ENCODE measurements around the gene SUGCT. TPM values are rescaled to one million over a fixed set of nuclear protein-coding genes. Genes with fewer than 3 reads are reported as not detected.

SUGCT gene
- total RNA-seq, 1 experiment from 2014 or later, result 1.5 TPM

- H3K36me3 ChIP-seq, result no peaks in the 10 kb centered on the region
- H3K9me3 ChIP-seq, result 0 out of 2 replicates have a peak, but pooled peaks cover 3% of the 10 kb centered on the region
- no peak overlapping the region for H3K4me3 ChIP-seq
- DNase-seq, result no peak
- no peaks in the 10 kb centered on the region for H3K27me3 ChIP-seq
Measured at GRCh38 chr7:40483630-40484029, 348.8 kb downstream of the SUGCT start.

- H3K4me3 ChIP-seq, result no peak overlapping the region
- no peak for DNase-seq
- 0 out of 2 replicates have a peak, but pooled peaks cover 3% of the 10 kb centered on the region for H3K9me3 ChIP-seq
- no peaks in the 10 kb centered on the region for H3K27me3 ChIP-seq
- no peaks in the 10 kb centered on the region for H3K36me3 ChIP-seq
Measured at GRCh38 chr7:40489844-40490602, 355.2 kb downstream of the SUGCT start.

GRCh38 chr7:40490603-40490924, 355.8 kb downstream of the SUGCT start:
- DNase-seq, result no peak
- Histone ChIP-seq H3K9me3 (0 out of 2 replicates have a peak, but pooled peaks cover 3% of the 10 kb centered on the region), H3K27me3 (no peaks in the 10 kb centered on the region), H3K4me3 (no peak overlapping the region), H3K36me3 (no peaks in the 10 kb centered on the region)

- DNase-seq, result no peak
- Histone ChIP-seq H3K27me3 (no peaks in the 10 kb centered on the region), H3K4me3 (no peak overlapping the region), H3K9me3 (0 out of 2 replicates have a peak, but pooled peaks cover 3% of the 10 kb centered on the region), H3K36me3 (no peaks in the 10 kb centered on the region)
Measured at GRCh38 chr7:40492946-40493345, 358.1 kb downstream of the SUGCT start.

GRCh38 chr7:40493609-40494051, 358.8 kb downstream of the SUGCT start:
- H3K36me3 ChIP-seq, result no peaks in the 10 kb centered on the region
- H3K4me3 ChIP-seq, result no peak overlapping the region
- no peaks in the 10 kb centered on the region for H3K27me3 ChIP-seq
- no peak for DNase-seq
- no peaks in the 10 kb centered on the region for H3K9me3 ChIP-seq

GRCh38 chr7:40498924-40499510, 364.2 kb downstream of the SUGCT start:
- Histone ChIP-seq H3K36me3 (no peaks in the 10 kb centered on the region), H3K27me3 (no peaks in the 10 kb centered on the region), H3K4me3 (no peak overlapping the region), H3K9me3 (no peaks in the 10 kb centered on the region)
- DNase-seq, result no peak

- DNase-seq, result no peak
- no peaks in the 10 kb centered on the region for H3K36me3 ChIP-seq
- no peaks in the 10 kb centered on the region for H3K27me3 ChIP-seq
- H3K4me3 ChIP-seq, result no peak overlapping the region
- H3K9me3 ChIP-seq, result no peaks in the 10 kb centered on the region
Measured at GRCh38 chr7:40499718-40500117, 364.9 kb downstream of the SUGCT start.

GRCh38 chr7:40500219-40500618, 365.4 kb downstream of the SUGCT start:
- H3K36me3 ChIP-seq, result no peaks in the 10 kb centered on the region
- no peak for DNase-seq

GRCh38 chr7:40502359-40502758, 367.6 kb downstream of the SUGCT start:
- H3K4me3 ChIP-seq, result no peak overlapping the region
- no peaks in the 10 kb centered on the region for H3K27me3 ChIP-seq
- H3K9me3 ChIP-seq, result peaks cover 6% of the 10 kb centered on the region; the same call in 1 of the 2 replicates
- DNase-seq, result no peak
- no peaks in the 10 kb centered on the region for H3K36me3 ChIP-seq

More at GRCh38 chr7:40500219-40500618, 365.4 kb downstream of the SUGCT start:
- Histone ChIP-seq H3K9me3 (no peaks in the 10 kb centered on the region), H3K4me3 (no peak overlapping the region), H3K27me3 (no peaks in the 10 kb centered on the region)

- no peaks in the 10 kb centered on the region for H3K36me3 ChIP-seq
- no peak overlapping the region for H3K4me3 ChIP-seq
- no peaks in the 10 kb centered on the region for H3K27me3 ChIP-seq
- no peak for DNase-seq
- H3K9me3 ChIP-seq, result peaks cover 6% of the 10 kb centered on the region; the same call in 1 of the 2 replicates
Measured at GRCh38 chr7:40506158-40506557, 371.4 kb downstream of the SUGCT start.

GRCh38 chr7:40507166-40507565, 372.4 kb downstream of the SUGCT start:
- H3K27me3 ChIP-seq, result no peaks in the 10 kb centered on the region

GRCh38 chr7:40509287-40509996, 374.6 kb downstream of the SUGCT start:
- Histone ChIP-seq H3K36me3 (no peaks in the 10 kb centered on the region), H3K27me3 (no peaks in the 10 kb centered on the region)
- no peak for DNase-seq

More at GRCh38 chr7:40507166-40507565, 372.4 kb downstream of the SUGCT start:
- no peaks in the 10 kb centered on the region for H3K36me3 ChIP-seq
- peaks cover 6% of the 10 kb centered on the region; the same call in 1 of the 2 replicates for H3K9me3 ChIP-seq
- no peak for DNase-seq
- H3K4me3 ChIP-seq, result no peak overlapping the region

GRCh38 chr7:40516376-40516775, 381.6 kb downstream of the SUGCT start:
- H3K4me3 ChIP-seq, result no peak overlapping the region
- no peaks in the 10 kb centered on the region for H3K36me3 ChIP-seq
- DNase-seq, result peak; percentile 2
- H3K9me3 ChIP-seq, result no peaks in the 10 kb centered on the region
- no peaks in the 10 kb centered on the region for H3K27me3 ChIP-seq

More at GRCh38 chr7:40509287-40509996, 374.6 kb downstream of the SUGCT start:
- Histone ChIP-seq H3K9me3 (peaks cover 6% of the 10 kb centered on the region; the same call in 1 of the 2 replicates), H3K4me3 (no peak overlapping the region)

GRCh38 chr7:40519009-40519408, 384.2 kb downstream of the SUGCT start:
- no peak overlapping the region for H3K4me3 ChIP-seq
- H3K36me3 ChIP-seq, result no peaks in the 10 kb centered on the region
- DNase-seq, result no peak
- H3K9me3 ChIP-seq, result no peaks in the 10 kb centered on the region
- H3K27me3 ChIP-seq, result no peaks in the 10 kb centered on the region

- H3K9me3 ChIP-seq, result no peaks in the 10 kb centered on the region
- H3K4me3 ChIP-seq, result no peak overlapping the region
- no peak for DNase-seq
- H3K27me3 ChIP-seq, result no peaks in the 10 kb centered on the region
- H3K36me3 ChIP-seq, result no peaks in the 10 kb centered on the region
Measured at GRCh38 chr7:40520986-40521738, 386.4 kb downstream of the SUGCT start.

- H3K4me3 ChIP-seq, result no peak overlapping the region
- peaks cover 2% of the 10 kb centered on the region; the same call in 1 of the 2 replicates for H3K27me3 ChIP-seq
- H3K9me3 ChIP-seq, result no peaks in the 10 kb centered on the region
- no peak for DNase-seq
- H3K36me3 ChIP-seq, result no peaks in the 10 kb centered on the region
Measured at GRCh38 chr7:40525764-40526163, 391.0 kb downstream of the SUGCT start.

Data from MG63 (cell line).